SK-N-SH (cell line): ENCODE measurements around the gene TBC1D10B.

Experiments used
- CTCF ChIP-seq: fragments of 200-600 bp; sonication (generic); IDR thresholded peaks from 2 replicates; pipeline ENCODE4 v1.6.1; 2017; ENCODE audit warnings: antibody characterized with exemption, mild to moderate bottlenecking, moderate library complexity
- EP300 ChIP-seq, 2 experiments: IDR thresholded peaks; 2 replicates each; pipeline versions ENCODE4 v1.4.0 to v1.6.1; 2012; ENCODE audit warnings: borderline replicate concordance in 1 of 2, low read depth in 1 of 2, low read length in 1 of 2
- EZH2phosphoT487 ChIP-seq: fragments of 200-600 bp; sonication (generic); IDR thresholded peaks from 2 replicates; pipeline ENCODE4 v1.6.1; 2017; ENCODE audit warnings: low read depth, mixed run types, mild to moderate bottlenecking, antibody characterized with exemption, moderate library complexity, borderline replicate concordance
- FOSL2 ChIP-seq: IDR thresholded peaks from 2 replicates; pipeline ENCODE4 v1.4.0; 2012; ENCODE audit warnings: low read depth, mild to moderate bottlenecking, moderate library complexity, borderline replicate concordance
- FOXM1 ChIP-seq: IDR thresholded peaks from 2 replicates; pipeline ENCODE4 v1.4.0; 2012; ENCODE audit warnings: low read depth, mild to moderate bottlenecking
- JUND ChIP-seq: IDR thresholded peaks from 2 replicates; pipeline ENCODE4 v1.4.0; 2012
- MAX ChIP-seq: IDR thresholded peaks from 2 replicates; pipeline ENCODE4 v1.4.0; 2012; ENCODE audit warnings: low read depth
- MXI1 ChIP-seq: IDR thresholded peaks from 2 replicates; pipeline ENCODE4 v1.6.1; 2012; ENCODE audit warnings: mild to moderate bottlenecking, low read depth, low read length, improper control_type of control experiment
- POLR2AphosphoS5 ChIP-seq: IDR thresholded peaks from 2 replicates; pipeline ENCODE4 v1.6.1; 2012; ENCODE audit warnings: low read depth, low read length
- REST ChIP-seq: IDR thresholded peaks from 2 replicates; pipeline ENCODE4 v1.6.1; 2012; ENCODE audit warnings: mild to moderate bottlenecking, low read depth, low read length, moderate library complexity
- RFX5 ChIP-seq: IDR thresholded peaks from 2 replicates; pipeline ENCODE4 v1.6.1; 2012; ENCODE audit warnings: mild to moderate bottlenecking, improper control_type of control experiment, low read length
- TEAD4 ChIP-seq: IDR thresholded peaks from 2 replicates; pipeline ENCODE4 v1.4.0; 2012; ENCODE audit warnings: mild to moderate bottlenecking, borderline replicate concordance; ENCODE audit not compliant: insufficient read depth

GRCh38 chr16:30399435-30400186 lies 29.3 kb upstream of the TBC1D10B start:
- TF ChIP-seq CTCF, result no peak
- TF ChIP-seq JUND, result no peak
- TF ChIP-seq FOSL2, result no peak
- TF ChIP-seq REST, result no peak
- no peak for TF ChIP-seq POLR2AphosphoS5
- TF ChIP-seq EP300 (IDR thresholded peaks at IDR 0.05; ENCODE audit: borderline replicate concordance in 1 of 2, low read depth in 1 of 2, low read length in 1 of 2), result no peak
- no peak for TF ChIP-seq EZH2phosphoT487
- no peak for TF ChIP-seq FOXM1
- no peak for TF ChIP-seq RFX5
- no peak for TF ChIP-seq MXI1
- TF ChIP-seq TEAD4, result no peak
- TF ChIP-seq MAX, result no peak
